Myometrial cell (primary cell): ENCODE results near the gene HSPB8. TPM values are rescaled to one million over a fixed set of nuclear protein-coding genes. Genes with fewer than 3 reads are reported as not detected.

Source experiments
- total RNA-seq: library from RNA; depleted of rRNA; stranded (reverse); fragments of >200 nt; gene quantifications from 2 replicates; pipeline ENCODE4 v1.2.3, GENCODE V29; 2015

HSPB8 gene, protein sequence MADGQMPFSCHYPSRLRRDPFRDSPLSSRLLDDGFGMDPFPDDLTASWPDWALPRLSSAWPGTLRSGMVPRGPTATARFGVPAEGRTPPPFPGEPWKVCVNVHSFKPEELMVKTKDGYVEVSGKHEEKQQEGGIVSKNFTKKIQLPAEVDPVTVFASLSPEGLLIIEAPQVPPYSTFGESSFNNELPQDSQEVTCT
- 18.7 and 21.4 TPM in 2 replicates for total RNA-seq

GRCh38 chr12:119178544-119179334 is at the start of gene HSPB8:
TSS of gene HSPB8 (plus strand) at chr12:119178931. CDS start at chr12:119179313, 382 bp downstream.

Other genes with a start within 250 kb of the HSPB8 start
- not detected in 2 replicates for gene SRRM4, start 197.4 kb upstream of the HSPB8 start, total RNA-seq
- not detected in 2 replicates for gene CCDC60, start 155.8 kb downstream of the HSPB8 start, total RNA-seq